NCI-H774 (cell line): ENCODE results near the gene DALRD3.

Experiments used
- DNase-seq: peaks from one replicate; lab custom pipeline; 2025; lab: John Stamatoyannopoulos, UW

The DALRD3 gene, protein sequence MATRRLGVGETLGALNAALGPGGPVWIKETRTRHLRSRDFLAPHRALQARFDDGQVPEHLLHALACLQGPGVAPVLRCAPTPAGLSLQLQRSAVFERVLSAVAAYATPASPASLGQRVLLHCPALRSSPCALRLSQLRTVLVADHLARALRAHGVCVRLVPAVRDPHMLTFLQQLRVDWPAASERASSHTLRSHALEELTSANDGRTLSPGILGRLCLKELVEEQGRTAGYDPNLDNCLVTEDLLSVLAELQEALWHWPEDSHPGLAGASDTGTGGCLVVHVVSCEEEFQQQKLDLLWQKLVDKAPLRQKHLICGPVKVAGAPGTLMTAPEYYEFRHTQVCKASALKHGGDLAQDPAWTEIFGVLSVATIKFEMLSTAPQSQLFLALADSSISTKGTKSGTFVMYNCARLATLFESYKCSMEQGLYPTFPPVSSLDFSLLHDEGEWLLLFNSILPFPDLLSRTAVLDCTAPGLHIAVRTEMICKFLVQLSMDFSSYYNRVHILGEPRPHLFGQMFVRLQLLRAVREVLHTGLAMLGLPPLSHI

DNA sequence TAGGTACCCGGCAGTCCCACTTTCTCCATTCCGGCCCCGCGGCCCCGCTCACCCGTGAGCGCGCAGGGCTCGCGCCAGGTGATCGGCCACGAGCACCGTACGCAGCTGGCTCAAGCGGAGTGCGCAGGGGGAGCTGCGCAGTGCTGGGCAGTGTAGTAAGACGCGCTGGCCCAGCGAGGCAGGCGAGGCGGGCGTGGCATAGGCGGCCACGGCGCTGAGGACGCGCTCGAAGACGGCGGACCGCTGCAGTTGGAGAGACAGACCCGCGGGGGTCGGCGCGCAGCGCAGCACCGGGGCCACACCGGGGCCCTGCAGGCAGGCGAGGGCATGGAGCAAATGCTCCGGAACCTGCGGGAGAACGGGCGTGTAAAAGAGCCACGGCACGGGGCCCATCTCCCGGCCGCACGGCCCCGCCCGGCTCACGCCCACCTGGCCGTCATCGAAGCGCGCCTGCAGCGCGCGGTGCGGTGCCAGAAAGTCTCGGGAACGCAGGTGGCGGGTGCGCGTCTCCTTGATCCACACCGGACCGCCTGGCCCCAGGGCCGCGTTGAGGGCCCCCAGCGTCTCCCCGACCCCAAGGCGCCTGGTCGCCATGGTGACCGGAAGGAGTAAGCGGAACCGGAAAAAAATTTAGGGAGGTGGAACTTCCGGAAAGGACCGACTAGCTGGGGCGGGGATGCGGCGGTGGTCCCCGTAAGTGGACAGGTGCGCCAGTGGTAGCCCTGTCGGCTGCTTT lies at the start of gene DALRD3:
TSS of gene DALRD3 (minus strand) at position 610 of the 736 bp plus-strand sequence. CDS start at position 594, 16 bp downstream.
- peak; percentile 58 for DNase-seq

DNA sequence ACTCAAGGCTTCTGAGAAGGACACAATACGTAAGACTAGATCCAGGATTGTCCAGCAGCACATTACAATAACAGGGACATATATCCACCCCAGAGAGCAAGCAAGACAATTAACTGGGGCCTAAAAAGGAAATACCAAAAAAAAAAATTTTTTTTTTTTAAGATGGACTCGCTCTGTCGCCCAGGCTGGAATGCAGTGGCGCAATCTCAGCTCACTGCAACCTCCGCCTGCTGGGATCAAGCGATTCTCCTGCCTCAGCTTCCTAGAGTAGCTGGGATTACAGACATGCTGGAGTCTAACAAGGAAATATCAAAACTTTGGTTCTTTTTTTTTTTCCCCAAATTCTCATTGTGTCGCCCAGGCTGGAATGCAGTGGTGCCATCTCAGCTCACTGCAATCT lies 39.6 kb upstream of the DALRD3 start:
- no peak for DNase-seq

DNA sequence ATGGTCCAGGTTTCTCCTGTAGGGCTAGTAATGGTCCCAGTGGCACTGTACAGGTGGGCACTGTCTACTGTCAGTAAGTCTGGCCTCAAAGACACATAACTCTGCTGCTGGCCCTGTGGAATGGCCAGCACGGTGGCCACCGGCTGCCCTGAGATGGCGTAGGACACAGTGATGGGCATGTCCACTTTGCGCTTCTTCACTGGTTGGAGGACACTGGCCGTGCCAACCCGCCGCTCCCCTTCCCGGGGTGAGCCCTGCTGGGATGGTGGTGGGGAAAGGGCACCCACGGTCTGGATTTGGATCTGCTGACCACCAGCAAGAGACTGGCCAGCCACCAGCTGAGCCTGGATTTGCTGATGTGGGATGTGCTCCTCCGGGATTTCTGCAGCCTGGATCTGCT lies 38.9 kb upstream of the DALRD3 start:
- DNase-seq, result no peak

DNA sequence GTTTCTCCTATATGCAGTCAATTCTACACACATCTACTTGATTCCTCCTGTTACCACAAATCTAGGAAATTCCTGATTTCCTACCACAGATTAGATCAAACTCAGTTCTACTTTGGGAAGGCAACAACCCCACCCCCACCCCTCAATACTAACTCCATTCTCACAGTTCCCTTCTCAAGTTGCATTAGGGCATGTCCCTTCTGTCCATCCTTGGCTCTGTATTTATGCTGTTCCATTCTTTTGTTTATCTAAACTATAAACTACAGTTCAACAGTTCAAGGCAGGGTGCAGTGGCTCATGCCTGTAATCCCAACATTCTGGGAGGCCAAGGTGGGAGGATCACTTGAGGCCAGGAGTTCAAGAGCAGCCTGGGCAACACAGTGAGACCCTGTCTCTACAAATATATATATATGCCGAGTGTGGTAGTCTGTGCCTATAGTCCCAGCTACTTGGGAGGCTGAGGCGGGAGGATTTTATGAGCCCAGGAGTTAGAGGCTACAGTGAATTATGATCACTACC lies 36.0 kb upstream of the DALRD3 start:
- DNase-seq, result no peak

DNA sequence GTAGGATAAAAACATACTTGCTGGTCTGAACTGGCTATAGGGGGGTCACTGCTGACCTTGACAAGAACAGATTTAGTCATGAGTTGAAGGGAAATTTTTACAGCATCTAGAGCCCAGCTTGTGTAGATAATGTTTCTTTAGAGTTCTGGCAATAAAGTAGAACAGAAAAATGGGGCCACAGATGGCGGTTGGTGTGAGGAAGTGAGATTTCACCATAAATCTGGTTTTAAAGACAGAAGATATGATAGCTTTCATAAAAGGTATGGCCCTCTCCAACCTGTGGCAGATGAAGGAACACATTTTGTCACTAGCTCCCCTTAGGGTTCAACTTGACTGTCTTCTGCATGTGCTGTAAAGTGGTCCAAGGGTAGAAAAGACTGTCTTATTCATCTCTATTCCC lies 35.2 kb upstream of the DALRD3 start:
- DNase-seq, result no peak

DNA sequence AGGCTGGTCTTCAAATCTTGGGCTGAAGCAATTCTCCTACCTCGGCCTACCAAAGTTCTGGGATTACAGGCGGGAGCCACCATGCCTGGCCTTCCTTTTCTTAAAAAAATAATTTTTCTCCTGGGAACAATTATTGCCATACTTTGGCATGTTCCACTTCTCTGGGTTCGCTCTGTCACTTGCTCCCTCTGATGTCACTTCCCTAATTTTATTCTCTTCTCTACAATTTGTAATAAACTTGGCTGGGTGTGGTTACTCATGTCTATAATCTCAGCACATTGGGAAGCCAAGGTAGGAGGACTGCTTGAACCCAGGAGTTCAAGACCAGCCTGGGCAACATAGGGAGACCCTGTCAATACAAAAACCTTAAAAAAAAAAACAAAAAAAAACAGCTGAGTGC lies 16.9 kb upstream of the DALRD3 start:
- no peak for DNase-seq

DNA sequence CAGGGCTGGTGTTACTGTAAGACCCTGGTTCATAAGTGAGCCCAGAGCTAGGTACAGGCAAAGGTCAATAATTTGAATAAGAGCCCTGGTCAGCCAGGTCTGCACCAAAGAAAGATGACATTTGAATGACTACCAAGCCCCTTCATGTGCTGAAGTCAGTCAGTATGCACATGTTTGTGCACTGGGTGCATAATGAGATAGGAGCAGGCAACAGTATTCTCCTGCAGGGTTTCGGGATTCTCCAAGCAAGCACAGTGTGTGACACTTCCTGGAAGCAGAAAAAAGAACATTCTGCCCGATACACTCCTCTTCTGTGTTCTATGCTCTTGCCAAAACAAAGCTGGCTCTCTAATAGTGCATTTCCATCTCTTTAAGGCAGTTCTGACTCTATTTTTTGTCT lies 16.3 kb upstream of the DALRD3 start:
- no peak for DNase-seq

DNA sequence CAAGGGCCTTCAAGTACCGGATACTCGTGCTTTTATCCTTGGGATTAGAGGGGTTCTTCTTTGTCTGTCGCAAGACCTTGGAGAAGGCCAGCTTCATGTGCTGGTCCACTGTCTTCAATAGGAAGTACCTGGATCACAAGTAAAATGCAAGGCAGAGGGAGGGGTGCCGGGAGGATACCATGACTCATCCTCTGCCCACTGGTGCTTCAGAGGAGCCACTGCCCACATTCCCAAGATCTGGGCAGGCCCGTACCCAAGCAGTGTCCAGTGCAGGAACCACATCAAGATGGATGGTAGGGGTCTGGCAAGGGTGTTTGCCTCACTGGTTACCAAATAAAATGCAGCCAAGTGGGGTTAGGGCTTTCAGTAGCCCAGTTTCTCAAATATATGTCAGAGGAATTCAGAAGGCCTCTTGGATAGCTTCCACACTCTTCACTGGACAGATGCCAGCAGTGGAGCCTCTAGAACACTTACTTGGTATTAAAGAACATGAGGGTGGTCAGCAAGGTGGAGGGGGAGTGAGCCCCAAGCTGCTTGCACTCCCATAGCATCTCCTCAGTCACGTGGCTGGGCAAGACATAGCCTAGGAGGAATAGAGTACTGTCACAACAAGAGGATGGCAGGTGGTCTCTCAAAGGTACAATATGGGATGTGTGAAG lies 14.4 kb upstream of the DALRD3 start:
- no peak for DNase-seq

DNA sequence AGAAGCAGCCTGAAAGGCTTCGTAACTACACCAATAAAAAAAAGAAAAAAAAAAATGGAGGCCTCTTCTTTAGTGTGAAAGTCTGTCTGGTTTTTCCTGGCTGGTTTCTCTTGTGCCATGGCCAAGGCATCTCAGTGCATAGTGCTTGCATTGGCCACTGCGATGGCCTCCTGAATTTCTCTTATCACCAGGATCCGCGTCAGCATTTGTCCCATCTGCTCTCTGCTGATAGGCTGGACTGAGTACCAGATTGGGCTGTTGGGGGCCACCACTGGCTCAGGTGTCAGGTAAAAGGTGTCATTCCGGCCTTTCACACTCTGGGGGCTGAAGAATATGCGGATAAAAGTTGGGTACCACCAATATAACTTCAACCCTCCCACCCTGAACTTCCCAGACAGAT lies 11.9 kb upstream of the DALRD3 start:
- no peak for DNase-seq

DNA sequence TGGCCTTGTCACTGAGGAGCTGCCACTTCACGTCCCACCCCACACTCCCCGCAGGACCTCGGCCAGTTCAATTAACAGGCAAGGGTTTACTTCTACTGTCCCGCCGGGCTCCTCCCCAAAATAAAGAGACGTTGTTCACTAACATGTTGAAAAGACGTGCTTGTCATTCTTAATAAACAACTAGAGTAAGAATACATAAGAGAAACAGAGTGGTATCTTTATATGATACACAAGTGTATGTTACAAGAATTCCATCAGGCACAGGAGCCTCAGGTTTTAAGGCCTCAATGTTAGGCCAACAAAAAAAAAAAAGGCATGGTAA lies 11.1 kb upstream of the DALRD3 start:
- no peak for DNase-seq

DNA sequence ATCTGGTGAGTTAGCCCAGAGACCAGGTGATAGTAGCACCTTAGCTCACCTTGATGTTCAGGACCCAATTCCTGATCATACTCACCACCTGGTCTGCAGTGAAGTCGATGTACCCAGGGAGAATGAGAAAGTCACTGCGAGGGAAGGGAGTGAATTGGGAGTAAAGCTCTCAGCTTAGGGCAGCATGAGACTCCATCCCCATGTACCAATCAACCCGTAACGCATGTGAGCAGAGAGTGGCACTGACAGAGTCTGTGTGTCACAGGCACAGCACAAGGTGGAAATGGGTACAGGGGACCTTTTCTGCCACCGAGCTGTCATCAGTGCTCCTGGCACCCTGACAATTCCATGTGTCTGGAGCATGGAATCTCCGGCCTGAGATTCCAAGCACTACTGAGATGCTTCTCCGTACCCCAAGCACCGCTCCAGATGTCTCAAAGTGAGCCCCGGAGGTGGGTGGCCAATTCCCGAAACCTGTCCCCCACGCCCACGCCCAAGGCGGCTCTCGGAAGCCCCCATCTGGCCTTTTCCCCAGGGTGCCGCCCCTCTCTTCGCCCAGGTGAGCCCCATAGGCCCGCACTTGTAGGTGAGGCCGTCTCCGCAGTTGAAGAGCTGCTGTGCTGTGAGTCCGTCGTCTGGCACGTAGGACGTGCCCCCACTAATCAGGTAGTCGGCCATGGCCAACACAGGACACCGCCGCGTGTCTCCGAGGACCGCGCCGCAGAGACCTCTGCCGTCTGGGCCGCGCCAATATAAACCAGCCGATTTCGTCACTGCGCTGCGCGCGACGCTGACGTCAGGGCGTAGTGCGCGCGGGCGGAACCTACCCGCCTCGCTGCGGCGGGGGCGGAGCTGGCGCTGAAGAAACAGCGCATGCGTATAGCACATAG lies 10.5 kb upstream of the DALRD3 start, which contains the start of gene IMPDH2:
TSS of gene IMPDH2 (minus strand) at position 726 of the 890 bp plus-strand sequence. CDS start at position 678, 48 bp downstream.
- peak; percentile 80 for DNase-seq

DNA sequence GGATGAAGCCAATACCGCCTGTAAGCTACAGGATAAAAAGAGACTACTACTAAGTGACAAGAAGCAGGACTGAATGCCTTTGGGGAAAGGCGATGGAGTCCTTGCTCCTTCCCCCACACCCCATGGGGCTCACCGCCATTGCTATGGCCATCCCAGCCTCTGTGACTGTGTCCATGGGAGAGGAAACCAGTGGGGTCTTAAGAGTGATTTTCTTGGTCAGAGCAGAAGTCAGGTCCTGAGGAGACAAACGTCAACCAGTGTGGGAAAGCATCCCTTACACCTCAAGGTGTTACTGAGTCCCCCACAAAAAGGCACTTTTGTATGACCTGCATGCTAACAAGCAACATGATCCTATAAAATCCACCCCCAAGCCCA lies 9.9 kb upstream of the DALRD3 start:
- DNase-seq, result no peak

DNA sequence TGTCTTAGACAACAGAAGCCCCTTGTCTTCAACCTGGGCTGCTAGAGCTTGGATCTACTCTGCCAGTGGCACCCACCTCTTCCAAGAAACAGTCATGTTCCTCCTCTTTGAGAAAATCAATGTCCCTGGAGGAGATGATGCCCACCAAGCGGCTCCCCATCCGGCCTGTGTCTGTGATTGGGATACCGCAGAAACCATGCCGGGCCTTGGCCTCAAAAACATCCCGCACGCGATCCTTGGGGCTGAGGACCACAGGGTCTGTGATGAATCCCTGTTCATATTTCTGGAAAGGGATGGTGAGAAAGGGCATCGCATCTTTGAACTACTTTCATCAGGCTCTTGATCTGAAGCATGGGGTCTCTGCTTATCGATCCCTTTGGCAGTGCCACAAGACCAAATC lies 9.3 kb upstream of the DALRD3 start:
- no peak for DNase-seq

DNA sequence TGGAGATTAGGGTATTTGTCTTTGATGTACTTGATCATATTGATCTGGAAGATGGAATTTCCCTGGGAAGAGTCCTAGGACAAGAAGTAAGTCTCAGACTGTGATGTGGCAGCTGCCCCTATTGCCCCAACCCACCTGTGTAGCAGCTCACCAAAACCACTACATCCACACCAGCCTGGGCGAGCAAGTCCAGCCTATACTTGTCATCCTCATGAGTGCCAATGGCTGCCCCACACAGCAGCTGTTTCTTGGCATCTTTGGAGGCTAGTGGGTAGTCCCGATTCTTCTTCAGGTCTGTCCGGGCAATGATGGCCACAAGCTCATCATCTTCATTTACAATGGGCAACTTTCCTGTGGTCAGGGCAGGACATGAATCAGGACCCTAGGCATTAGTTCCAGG lies 8.2 kb upstream of the DALRD3 start:
- no peak for DNase-seq

DNA sequence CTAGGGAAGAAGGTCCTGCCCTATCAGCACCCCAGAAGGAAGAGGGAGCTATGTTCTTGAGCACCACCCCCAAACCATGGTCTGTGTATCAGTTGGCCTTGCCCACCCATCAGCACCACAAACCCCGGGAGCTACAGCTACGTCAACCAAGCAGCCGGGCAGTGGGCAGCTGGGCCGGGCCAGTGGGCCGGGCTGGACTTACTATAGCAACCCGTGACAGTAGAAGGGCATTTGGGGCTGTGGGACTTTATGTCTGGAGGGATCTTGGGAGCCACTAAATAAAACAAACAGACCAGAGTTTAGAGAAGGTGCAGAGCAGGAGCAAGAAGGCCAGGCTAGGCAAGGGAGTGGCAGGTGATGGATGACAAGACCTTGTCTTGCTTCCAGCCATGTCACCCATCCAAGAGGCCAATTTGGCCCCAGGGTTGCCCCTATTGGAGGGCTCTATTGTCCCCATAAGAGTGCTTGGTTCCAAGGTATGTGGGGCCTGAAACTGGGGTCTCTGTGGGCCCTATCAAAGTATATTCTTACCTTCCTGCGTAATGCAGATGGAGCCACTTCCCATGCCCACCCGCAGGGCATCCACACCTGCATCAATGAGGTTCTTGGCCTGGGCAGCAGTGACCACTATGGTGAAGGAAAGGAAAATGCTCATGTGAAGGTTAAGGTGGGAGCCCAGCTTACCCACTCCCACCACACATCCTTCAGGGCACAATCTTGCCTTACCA lies 7.6 kb upstream of the DALRD3 start:
- no peak for DNase-seq

DNA sequence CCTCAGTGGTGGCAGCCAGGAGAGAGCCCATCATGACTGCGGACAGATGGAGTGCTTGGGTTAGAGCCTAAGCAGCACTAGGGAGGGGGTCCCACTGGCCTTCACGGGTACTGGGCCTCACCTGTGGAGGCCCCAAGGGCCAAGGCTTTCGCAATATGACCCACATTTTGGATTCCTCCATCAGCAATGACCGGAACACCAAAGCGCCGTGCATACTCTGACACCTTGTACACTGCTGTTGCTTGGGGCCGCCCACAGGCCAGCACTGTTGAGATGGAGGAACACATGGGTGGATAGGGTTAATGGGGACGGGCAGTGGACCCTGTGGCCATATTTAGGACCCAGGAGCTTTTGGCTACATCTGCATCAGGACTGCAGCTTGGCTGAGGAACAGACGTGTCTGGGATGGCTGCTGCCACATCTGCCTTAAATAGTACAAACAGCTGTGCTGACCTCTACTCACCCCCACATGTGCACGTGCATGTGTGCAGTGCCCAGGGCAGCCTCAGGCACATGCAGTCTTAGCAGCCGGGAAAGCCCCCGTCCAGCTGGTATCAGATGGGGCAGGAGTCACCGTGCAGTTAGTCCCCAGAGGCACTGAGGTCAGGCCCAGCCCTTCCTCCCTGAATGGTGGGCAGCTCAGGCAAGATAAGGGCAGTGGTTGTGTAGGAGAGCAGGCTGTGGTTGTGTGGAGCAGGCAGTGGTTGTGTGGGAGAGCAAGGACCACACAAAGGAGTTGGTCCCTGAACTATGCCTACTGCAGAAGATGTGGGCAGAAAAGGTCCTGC lies 6.8 kb upstream of the DALRD3 start:
- no peak for DNase-seq

DNA sequence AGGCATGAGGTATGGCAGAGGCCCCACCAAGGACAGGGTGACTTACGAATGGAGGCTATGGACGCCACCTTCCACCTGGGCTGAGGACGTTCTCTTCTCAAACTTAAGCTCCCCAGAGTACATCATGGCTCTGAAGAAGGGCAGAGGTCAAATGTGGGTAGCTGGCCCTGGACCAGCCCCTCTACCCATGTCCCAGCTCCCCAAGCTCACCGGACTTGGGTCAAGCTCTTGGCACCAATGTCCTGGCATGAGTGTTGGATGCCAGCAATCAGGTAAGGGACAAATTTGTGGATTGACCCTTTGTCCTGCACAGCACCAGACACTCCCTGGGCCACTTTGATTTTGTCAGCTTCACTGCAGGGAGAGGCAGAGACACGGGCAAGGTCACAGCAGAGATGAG lies 6.1 kb upstream of the DALRD3 start:
- DNase-seq, result no peak

DNA sequence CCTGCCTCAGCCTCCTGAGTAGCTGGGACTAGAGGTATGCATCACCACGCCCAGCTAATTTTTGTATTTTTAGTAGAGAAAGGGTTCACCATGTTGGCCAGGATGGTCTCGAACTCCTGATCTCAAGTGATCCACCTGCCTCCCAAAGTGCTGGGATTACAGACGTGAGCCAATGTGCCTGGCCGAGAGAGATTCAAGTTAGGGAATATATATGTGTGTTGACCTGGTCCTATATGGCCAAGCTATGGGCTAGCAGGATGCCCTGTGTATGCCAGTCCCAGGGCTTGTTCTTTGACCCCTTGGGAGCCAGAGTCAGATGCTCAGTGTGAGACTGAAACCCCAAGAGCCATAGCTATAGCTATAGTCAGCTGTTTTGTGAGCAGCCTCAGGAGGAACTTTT lies 5.4 kb upstream of the DALRD3 start:
- no peak for DNase-seq

DNA sequence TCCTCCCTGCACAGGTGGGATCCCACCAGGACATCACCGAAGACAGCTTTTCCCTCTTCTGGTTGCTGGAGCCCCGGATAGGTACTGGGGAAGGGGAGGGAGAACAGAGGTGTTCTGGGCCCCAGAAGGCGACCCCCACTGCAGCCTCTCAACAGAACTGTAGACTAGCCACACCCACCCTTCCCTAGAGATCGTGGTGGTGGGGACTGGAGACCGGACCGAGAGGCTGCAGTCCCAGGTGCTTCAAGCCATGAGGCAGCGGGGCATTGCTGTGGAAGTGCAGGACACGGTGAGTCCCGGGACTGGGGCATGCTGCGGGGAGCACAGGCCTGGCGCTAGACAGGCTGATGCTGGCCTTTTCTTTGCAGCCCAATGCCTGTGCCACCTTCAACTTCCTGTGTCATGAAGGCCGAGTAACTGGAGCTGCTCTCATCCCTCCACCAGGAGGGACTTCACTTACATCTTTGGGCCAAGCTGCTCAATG lies 4.3 kb upstream of the DALRD3 start:
- no peak for DNase-seq
